ENCODE results near the gene MROH2B.
"Not testable (repeated sequence)": the region's sequence is repeated elsewhere in the genome, so short reads cannot be mapped to it uniquely, and the experiment has no call there.

Gene MROH2B

GRCh38 chr5:41071242-41071641 is at the start of gene MROH2B:
Gene MROH2B (minus strand): TSS chr5:41071342. CDS start chr5:41070852, 490 bp downstream.
- DNase-seq, result no peak

GRCh38 chr5:41120600-41120999 is 49.5 kb upstream of the MROH2B start:
- DNase-seq, result no peak

GRCh38 chr5:41118177-41118576 is 47.0 kb upstream of the MROH2B start:
- DNase-seq, result no peak

GRCh38 chr5:41115281-41115680 is 44.1 kb upstream of the MROH2B start:
- DNase-seq, result no peak

GRCh38 chr5:41112486-41113455 is 41.6 kb upstream of the MROH2B start:
- DNase-seq, result no peak

- no peak for DNase-seq
These were observed 38.0 kb upstream of the MROH2B start for GRCh38 chr5:41109186-41109585.

GRCh38 chr5:41102341-41102740 is 31.2 kb upstream of the MROH2B start:
- DNase-seq, result no peak

GRCh38 chr5:41097642-41098041 is 26.5 kb upstream of the MROH2B start:
- no peak for DNase-seq

- no peak for DNase-seq
These were observed 24.4 kb upstream of the MROH2B start for GRCh38 chr5:41095324-41096101.

GRCh38 chr5:41094871-41095270 is 23.7 kb upstream of the MROH2B start:
- DNase-seq, result no peak

- DNase-seq, result no peak
These were observed 22.7 kb upstream of the MROH2B start for GRCh38 chr5:41093803-41094202.

GRCh38 chr5:41087461-41087860 is 16.3 kb upstream of the MROH2B start:
- DNase-seq, result no peak

- DNase-seq, result no peak
These were observed 12.2 kb upstream of the MROH2B start for GRCh38 chr5:41083306-41083705.

GRCh38 chr5:41071975-41072374 is 833 bp upstream of the MROH2B start:
- DNase-seq, result no peak

- DNase-seq, result no peak
These were observed 3.2 kb downstream of the MROH2B start for GRCh38 chr5:41067714-41068568.

- no peak for DNase-seq
These were observed 5.3 kb downstream of the MROH2B start for GRCh38 chr5:41065691-41066335.

- DNase-seq, result no peak
These were observed 13.2 kb downstream of the MROH2B start for GRCh38 chr5:41057940-41058339.

- DNase-seq, result no peak
These were observed 13.9 kb downstream of the MROH2B start for GRCh38 chr5:41057231-41057630.

GRCh38 chr5:41048986-41049385 is 22.2 kb downstream of the MROH2B start:
- DNase-seq, result no peak

GRCh38 chr5:41043109-41043747 is 27.9 kb downstream of the MROH2B start:
- no peak for DNase-seq

GRCh38 chr5:41032973-41033372 is 38.2 kb downstream of the MROH2B start:
- no peak for DNase-seq

GRCh38 chr5:41022600-41022999 is 48.5 kb downstream of the MROH2B start:
- not testable (repeated sequence) for DNase-seq

Measured in activated gamma-delta T cell treated with Interleukin-2 at 50 U/mL for 16 hours (primary cell).